ENCODE measurements around the gene SLC45A3. TPM values are rescaled to one million over a fixed set of nuclear protein-coding genes. Genes with fewer than 3 reads are reported as not detected.

Gene SLC45A3
- total and polyA plus RNA-seq, 2 of the 4 experiments (the other 2 are of a cell fraction): 1.4 to 2.5 TPM

- H3K9ac ChIP-seq (ENCODE audit: low read depth, low read length): no peak overlapping the region
- peaks cover 3% of the 10 kb centered on the region; the same call in 1 of the 2 replicates for H3K4me1 ChIP-seq (ENCODE audit: control insufficient read depth, insufficient read depth, low read length)
- intact Hi-C loops (cut with micrococcal nuclease): no loop called here
- ChIA-PET POLR2A (ENCODE audit: unreplicated experiment) (no interaction called here), CTCF (interaction anchor here (1.7 kb wide), 1 partner anchor 10 kb away, joined by 4 read pairs; no protein-coding TSS in a partner anchor)
- peaks cover 7% of the 10 kb centered on the region; the same call in 1 of the 2 replicates for H3K9me1 ChIP-seq (ENCODE audit: insufficient read depth, low read length)
- no peak for DNase-seq
- no peak overlapping the region for H4K5ac ChIP-seq (ENCODE audit: low read depth, low read length)
- no peaks in the 10 kb centered on the region for H3K9me3 ChIP-seq (ENCODE audit: control insufficient read depth, insufficient read depth, low read length)
- no peaks in the 10 kb centered on the region for H3K27me3 ChIP-seq (ENCODE audit: control insufficient read depth, insufficient read depth, low read length)
- no peak overlapping the region for H2BK20ac ChIP-seq (ENCODE audit: low read depth, low read length)
- no peak overlapping the region for H2BK5ac ChIP-seq (ENCODE audit: low read depth, low read length, poor library complexity, severe bottlenecking)
- no peaks in the 10 kb centered on the region; a peak in 1 of 4 replicates for H3K79me1 ChIP-seq (ENCODE audit: low read depth in 1 of 2, low read length in 2 of 2)
- no peaks in the 10 kb centered on the region for H4K20me1 ChIP-seq (ENCODE audit: insufficient read depth, low read length)
- BruUV-seq (replicated peaks): no TSS peak
- H2AK9ac ChIP-seq (replicated peaks; ENCODE audit: low read depth, low read length, poor library complexity): no peak overlapping the region
- dilution Hi-C loops (cut with HindIII; ENCODE audit: low sequenced_read_pairs, unreplicated experiment): no loop called here
- H2BK15ac ChIP-seq (ENCODE audit: low read depth, low read length): no peak overlapping the region
- no peak overlapping the region for H2AFZ ChIP-seq (replicated peaks; ENCODE audit: low read length, poor library complexity)
- no peak overlapping the region for H3K23ac ChIP-seq (ENCODE audit: low read depth, low read length)
- H4K8ac ChIP-seq (ENCODE audit: low read depth in 2 of 2, low read length in 2 of 2): no peak overlapping the region
- no peak overlapping the region for H2AK5ac ChIP-seq (ENCODE audit: low read depth, low read length)
- no peak overlapping the region for H3K14ac ChIP-seq (replicated peaks; ENCODE audit: low read depth, low read length)
- no peak overlapping the region for H3K56ac ChIP-seq (ENCODE audit: extremely low read depth, insufficient read depth, low read length)
- H3K27ac ChIP-seq (ENCODE audit: insufficient read depth, low read length): no peak overlapping the region
- no peak overlapping the region for H2BK120ac ChIP-seq (ENCODE audit: low read depth, low read length)
- no peak overlapping the region for H3K4ac ChIP-seq (ENCODE audit: low read depth, low read length)
- TF ChIP-seq ELK1 (IDR thresholded peaks at IDR 0.05; ENCODE audit: borderline replicate concordance, low read depth, low read length) (no peak), SMC3 (IDR thresholded peaks at IDR 0.05; ENCODE audit: low read depth, low read length) (no peak), MAFK (IDR thresholded peaks at IDR 0.05; ENCODE audit: low read depth, low read length) (no peak)
- TF ChIP-seq, protein P1, sequence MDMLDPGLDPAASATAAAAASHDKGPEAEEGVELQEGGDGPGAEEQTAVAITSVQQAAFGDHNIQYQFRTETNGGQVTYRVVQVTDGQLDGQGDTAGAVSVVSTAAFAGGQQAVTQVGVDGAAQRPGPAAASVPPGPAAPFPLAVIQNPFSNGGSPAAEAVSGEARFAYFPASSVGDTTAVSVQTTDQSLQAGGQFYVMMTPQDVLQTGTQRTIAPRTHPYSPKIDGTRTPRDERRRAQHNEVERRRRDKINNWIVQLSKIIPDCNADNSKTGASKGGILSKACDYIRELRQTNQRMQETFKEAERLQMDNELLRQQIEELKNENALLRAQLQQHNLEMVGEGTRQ (IDR thresholded peaks at IDR 0.05; ENCODE audit: low read depth, low read length): no peak
- no peak for ATAC-seq (ENCODE audit: low read depth)
- 90% methylated on average over 5 of the region's 8 CpGs; no CpG with 5 or more reads in 1 of the 2 experiments for WGBS, 2 experiments (ENCODE audit: extremely low coverage in 2 of 2, insufficient read length in 1 of 2)
- H3K18ac ChIP-seq (ENCODE audit: low read depth, low read length): no peak overlapping the region
- no peak overlapping the region for H3K4me2 ChIP-seq (ENCODE audit: low read depth, low read length)
- no peak overlapping the region for H4K91ac ChIP-seq (ENCODE audit: insufficient read depth, low read depth, low read length)
- in situ Hi-C loops (cut with MboI; ENCODE audit: low sequenced_read_pairs): no loop called here
- no peak overlapping the region for H3K4me3 ChIP-seq (ENCODE audit: insufficient read depth, low read depth, low read length)
- no peaks in the 10 kb centered on the region for H3K36me3 ChIP-seq (ENCODE audit: control insufficient read depth, insufficient read depth, low read length)
Observed at GRCh38 chr1:205645519-205645918, 34.8 kb downstream of the SLC45A3 start.

Measured in IMR-90 (cell line).